ENCODE results near the gene F13B. TPM values are rescaled to one million over a fixed set of nuclear protein-coding genes. Genes with fewer than 3 reads are reported as not detected.

The F13B gene
- total RNA-seq, 1 experiment from 2014 or later = not detected

DNA sequence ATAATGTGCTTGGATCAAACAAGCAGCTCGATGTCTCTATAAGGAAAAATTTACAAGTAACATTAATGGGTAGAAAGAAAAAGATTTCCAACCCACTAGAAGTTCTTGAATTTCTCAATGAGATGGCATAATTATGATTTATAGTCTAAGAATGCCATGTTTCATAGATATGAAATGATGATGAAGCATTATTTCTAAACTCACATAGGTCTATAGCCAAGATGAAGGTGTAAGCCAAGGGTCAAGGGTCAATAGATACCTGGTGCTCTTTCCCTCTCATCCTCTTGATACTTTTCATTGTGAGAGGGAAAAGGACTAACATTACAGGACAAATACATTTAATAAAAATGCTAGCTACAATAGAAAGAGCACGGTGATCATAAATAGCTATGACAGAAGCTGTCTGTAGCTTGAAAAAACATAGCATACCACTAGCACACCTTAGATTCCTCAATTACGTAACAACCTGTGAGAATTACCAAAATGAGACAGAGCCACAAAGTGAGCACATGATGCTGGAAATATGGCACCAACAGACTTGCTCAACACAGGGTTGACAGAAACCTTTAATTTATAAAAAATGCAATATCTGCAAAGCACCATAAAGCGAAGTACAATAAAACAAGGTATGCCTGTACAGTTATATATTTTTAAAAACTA lies 26.3 kb upstream of the F13B start:
- TF ChIP-seq CTCF (IDR thresholded peaks at IDR 0.05; ENCODE audit: unreplicated experiment) = no peak
- Mint-ChIP-seq H3K27me3 (ENCODE audit: unreplicated experiment) (no peaks in the 10 kb centered on the region), H3K4me1 (ENCODE audit: low read depth, unreplicated experiment) (no peaks in the 10 kb centered on the region), H3K27ac (ENCODE audit: unreplicated experiment) (no peak overlapping the region), H3K36me3 (ENCODE audit: insufficient read depth, unreplicated experiment) (peaks cover 4% of the 10 kb centered on the region), H3K4me3 (ENCODE audit: low read depth, unreplicated experiment) (no peak overlapping the region), H3K9me3 (ENCODE audit: low read depth, unreplicated experiment) (no peaks in the 10 kb centered on the region)
- DNase-seq = no peak
- CTCF ChIA-PET = no interaction called here
- BruUV-seq (replicated peaks) = no TSS peak
- intact Hi-C loops (cut with micrococcal nuclease; ENCODE audit: unreplicated experiment) = no loop called here

- Mint-ChIP-seq H3K4me3 (ENCODE audit: low read depth, unreplicated experiment) (no peak overlapping the region), H3K4me1 (ENCODE audit: low read depth, unreplicated experiment) (no peaks in the 10 kb centered on the region), H3K36me3 (ENCODE audit: insufficient read depth, unreplicated experiment) (peaks cover 8% of the 10 kb centered on the region), H3K27ac (ENCODE audit: unreplicated experiment) (no peak overlapping the region), H3K9me3 (ENCODE audit: low read depth, unreplicated experiment) (no peaks in the 10 kb centered on the region), H3K27me3 (ENCODE audit: unreplicated experiment) (no peaks in the 10 kb centered on the region)
- DNase-seq = no peak
- TF ChIP-seq CTCF (IDR thresholded peaks at IDR 0.05; ENCODE audit: unreplicated experiment) = no peak
- CTCF ChIA-PET = no interaction called here
- BruUV-seq (replicated peaks) = no TSS peak
- intact Hi-C loops (cut with micrococcal nuclease; ENCODE audit: unreplicated experiment) = no loop called here
These were observed 25.5 kb upstream of the F13B start for GRCh38 chr1:197092491-197093023.

DNA sequence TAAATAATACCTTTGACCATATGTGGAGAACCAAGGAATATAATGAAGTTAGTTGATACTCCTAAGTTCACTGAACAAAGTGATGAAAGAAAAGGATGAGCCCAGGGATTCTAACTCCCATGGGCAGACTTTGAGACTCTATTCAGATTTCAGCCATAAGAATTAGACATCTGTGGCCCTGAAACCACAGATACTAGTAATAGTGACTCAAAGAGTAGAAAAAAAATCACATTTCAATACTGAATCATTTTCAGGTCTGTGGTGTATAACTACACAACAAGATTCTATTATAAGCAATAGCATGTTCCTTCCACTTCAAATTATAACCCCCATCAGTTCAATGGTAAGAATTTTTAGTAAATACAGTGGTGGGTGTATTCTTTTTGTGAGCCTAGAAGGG lies 16.4 kb upstream of the F13B start:
- intact Hi-C loops (cut with micrococcal nuclease; ENCODE audit: unreplicated experiment) = no loop called here
- no peak overlapping the region for H3K27ac Mint-ChIP-seq (ENCODE audit: unreplicated experiment)
- H3K9me3 Mint-ChIP-seq (ENCODE audit: low read depth, unreplicated experiment) = peaks cover 15% of the 10 kb centered on the region
- peaks cover 37% of the 10 kb centered on the region for H3K36me3 Mint-ChIP-seq (ENCODE audit: insufficient read depth, unreplicated experiment)
- no TSS peak for BruUV-seq (replicated peaks)
- no peak overlapping the region for H3K4me3 Mint-ChIP-seq (ENCODE audit: low read depth, unreplicated experiment)
- H3K27me3 Mint-ChIP-seq (ENCODE audit: unreplicated experiment) = no peaks in the 10 kb centered on the region
- no peak for TF ChIP-seq CTCF (IDR thresholded peaks at IDR 0.05; ENCODE audit: unreplicated experiment)
- CTCF ChIA-PET = interaction anchor here (0.6 kb wide), 1 partner anchor 275 kb away, joined by 4 read pairs; no protein-coding TSS in a partner anchor
- no peak for DNase-seq
- H3K4me1 Mint-ChIP-seq (ENCODE audit: low read depth, unreplicated experiment) = no peaks in the 10 kb centered on the region

DNA sequence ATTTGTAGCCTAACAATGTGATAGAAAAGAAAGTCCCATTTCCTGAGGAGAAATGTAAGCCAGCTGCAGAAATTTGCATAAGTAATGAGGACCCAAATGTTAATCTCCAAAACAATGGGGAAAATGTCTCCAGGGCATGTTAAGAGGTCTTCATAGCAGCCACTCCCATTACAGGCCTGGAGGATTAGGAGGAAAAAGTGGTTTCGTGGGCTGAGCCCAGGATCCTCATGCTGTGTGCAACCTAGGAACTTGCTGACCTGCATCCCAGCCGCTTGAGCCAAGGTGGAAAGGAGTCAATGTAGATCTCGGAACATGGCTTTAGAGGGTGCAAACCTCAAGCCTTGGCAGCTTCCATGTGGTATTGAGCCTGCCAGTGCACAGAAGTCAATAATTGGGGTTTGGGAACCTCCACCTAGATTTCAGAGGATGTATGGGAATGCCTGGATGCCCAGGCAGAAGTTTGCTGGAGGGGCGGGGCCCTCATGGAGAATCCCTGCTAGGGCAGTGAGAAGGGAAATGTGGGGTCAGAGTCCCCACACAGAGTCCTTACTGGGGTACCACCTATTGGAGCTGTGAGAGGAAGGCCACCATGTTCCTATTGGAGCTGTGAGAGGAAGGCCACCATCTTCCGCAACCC lies 14.2 kb upstream of the F13B start:
- intact Hi-C loops (cut with micrococcal nuclease; ENCODE audit: unreplicated experiment) = no loop called here
- H3K4me1 Mint-ChIP-seq (ENCODE audit: low read depth, unreplicated experiment) = no peaks in the 10 kb centered on the region
- no peak overlapping the region for H3K27ac Mint-ChIP-seq (ENCODE audit: unreplicated experiment)
- BruUV-seq (replicated peaks) = no TSS peak
- peaks cover 15% of the 10 kb centered on the region for H3K9me3 Mint-ChIP-seq (ENCODE audit: low read depth, unreplicated experiment)
- CTCF ChIA-PET = no interaction called here
- H3K36me3 Mint-ChIP-seq (ENCODE audit: insufficient read depth, unreplicated experiment) = peaks cover 28% of the 10 kb centered on the region
- no peak for DNase-seq
- H3K4me3 Mint-ChIP-seq (ENCODE audit: low read depth, unreplicated experiment) = no peak overlapping the region
- TF ChIP-seq CTCF (IDR thresholded peaks at IDR 0.05; ENCODE audit: unreplicated experiment) = no peak
- no peaks in the 10 kb centered on the region for H3K27me3 Mint-ChIP-seq (ENCODE audit: unreplicated experiment)
